ENCODE data around the gene RELA.

DNA sequence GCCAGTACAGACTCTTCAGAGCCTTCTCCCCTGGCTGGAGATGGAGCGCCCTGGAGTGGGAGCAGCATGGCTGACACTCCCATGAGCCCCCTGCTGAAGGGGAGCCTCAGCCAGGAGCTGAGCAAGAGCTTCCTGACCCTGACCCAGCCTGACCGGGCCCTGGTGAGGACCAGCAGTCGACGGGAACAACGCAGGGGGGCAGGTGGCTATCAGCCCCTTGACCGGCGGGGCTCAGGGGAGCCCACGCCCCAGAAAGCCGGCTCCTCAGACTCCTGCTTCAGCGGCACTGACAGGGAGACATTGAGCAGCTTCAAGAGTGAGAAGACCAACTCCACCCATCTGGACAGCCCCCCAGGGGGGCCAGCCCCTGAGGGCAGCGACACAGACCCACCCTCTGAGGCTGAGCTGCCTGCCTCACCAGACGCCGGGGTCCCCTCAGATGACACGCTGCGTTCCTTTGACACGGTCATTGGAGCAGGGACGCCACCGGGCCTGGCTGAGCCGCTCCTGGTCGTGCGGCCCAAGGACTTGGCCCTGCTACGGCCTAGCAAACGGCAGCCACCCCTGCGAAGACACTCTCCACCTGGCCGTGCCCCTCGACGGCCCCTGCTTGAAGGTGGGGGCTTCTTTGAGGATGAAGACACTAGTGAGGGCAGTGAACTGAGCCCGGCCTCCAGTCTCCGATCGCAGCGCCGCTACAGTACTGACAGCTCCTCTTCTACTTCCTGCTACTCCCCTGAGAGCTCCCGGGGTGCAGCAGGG is 44.5 kb downstream of the RELA start:
- TF ChIP-seq, protein P1, sequence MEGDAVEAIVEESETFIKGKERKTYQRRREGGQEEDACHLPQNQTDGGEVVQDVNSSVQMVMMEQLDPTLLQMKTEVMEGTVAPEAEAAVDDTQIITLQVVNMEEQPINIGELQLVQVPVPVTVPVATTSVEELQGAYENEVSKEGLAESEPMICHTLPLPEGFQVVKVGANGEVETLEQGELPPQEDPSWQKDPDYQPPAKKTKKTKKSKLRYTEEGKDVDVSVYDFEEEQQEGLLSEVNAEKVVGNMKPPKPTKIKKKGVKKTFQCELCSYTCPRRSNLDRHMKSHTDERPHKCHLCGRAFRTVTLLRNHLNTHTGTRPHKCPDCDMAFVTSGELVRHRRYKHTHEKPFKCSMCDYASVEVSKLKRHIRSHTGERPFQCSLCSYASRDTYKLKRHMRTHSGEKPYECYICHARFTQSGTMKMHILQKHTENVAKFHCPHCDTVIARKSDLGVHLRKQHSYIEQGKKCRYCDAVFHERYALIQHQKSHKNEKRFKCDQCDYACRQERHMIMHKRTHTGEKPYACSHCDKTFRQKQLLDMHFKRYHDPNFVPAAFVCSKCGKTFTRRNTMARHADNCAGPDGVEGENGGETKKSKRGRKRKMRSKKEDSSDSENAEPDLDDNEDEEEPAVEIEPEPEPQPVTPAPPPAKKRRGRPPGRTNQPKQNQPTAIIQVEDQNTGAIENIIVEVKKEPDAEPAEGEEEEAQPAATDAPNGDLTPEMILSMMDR (IDR thresholded peaks at IDR 0.05; ENCODE audit: insufficient read depth, low read depth, low read length) = no peak
- TF ChIP-seq EZH2 (IDR thresholded peaks at IDR 0.05; ENCODE audit: insufficient read depth, low read length) = no peak
